ENCODE results near the gene NEB. TPM values are rescaled to one million over a fixed set of nuclear protein-coding genes. Genes with fewer than 3 reads are reported as not detected.

The NEB gene
- polyA plus RNA-seq, 1 of the 3 experiments (the other 2 are of a cell fraction) = 0.02 TPM

- H3K79me2 ChIP-seq (ENCODE audit: insufficient read depth) = no peaks in the 10 kb centered on the region
- no peak for TF ChIP-seq ELF1 (IDR thresholded peaks at IDR 0.05)
- no peaks in the 10 kb centered on the region for H3K27me3 ChIP-seq (ENCODE audit: insufficient read depth)
- ChIA-PET CTCF (interaction anchor here (1.4 kb wide), 1 partner anchor 12 kb away, joined by 3 read pairs; no protein-coding TSS in a partner anchor), POLR2A (no interaction called here)
- WGBS (ENCODE audit: low lambda C conversion rate) = 80% methylated on average over 6 of the region's 7 CpGs
- no peak for DNase-seq
- H3K9me3 ChIP-seq = no peaks in the 10 kb centered on the region
- no peaks in the 10 kb centered on the region for H3K36me3 ChIP-seq (replicated peaks in 1 of 2; ENCODE audit: control insufficient read depth in 1 of 2, insufficient read depth in 2 of 2, low read length in 1 of 2)
- no peak overlapping the region for H3K27ac ChIP-seq (ENCODE audit: low read depth in 2 of 2, low read length in 1 of 2)
- H3K9ac ChIP-seq = no peak overlapping the region
- no peaks in the 10 kb centered on the region for H3F3A ChIP-seq (replicated peaks; ENCODE audit: insufficient read depth)
- no peak overlapping the region for H3K4me3 ChIP-seq (ENCODE audit: low read depth in 2 of 2, low read length in 1 of 2)
- no peak overlapping the region for H2AFZ ChIP-seq (ENCODE audit: low read depth)
- no peaks in the 10 kb centered on the region for H3K9me2 ChIP-seq
- no peak overlapping the region for H3K4me2 ChIP-seq
- no peaks in the 10 kb centered on the region; a peak in 1 of 4 replicates for H3K4me1 ChIP-seq (ENCODE audit: control insufficient read depth in 1 of 2, insufficient read depth in 2 of 2, low read depth in 1 of 2, low read length in 1 of 2)
- H4K20me1 ChIP-seq (ENCODE audit: insufficient read depth) = no peaks in the 10 kb centered on the region
These were observed 200.3 kb downstream of the NEB start for GRCh38 chr2:151534001-151534400.

GRCh38 chr2:151533127-151533526 lies 201.1 kb downstream of the NEB start:
- POLR2A ChIA-PET = no interaction called here

More at GRCh38 chr2:151533127-151533526, 201.1 kb downstream of the NEB start:
- H3K4me1 ChIP-seq (ENCODE audit: control insufficient read depth in 1 of 2, insufficient read depth in 2 of 2, low read depth in 1 of 2, low read length in 1 of 2) = no peaks in the 10 kb centered on the region
- H3K9me2 ChIP-seq = no peaks in the 10 kb centered on the region
- no peaks in the 10 kb centered on the region for H3K27me3 ChIP-seq (ENCODE audit: insufficient read depth)
- no peak overlapping the region for H3K27ac ChIP-seq (ENCODE audit: low read depth in 2 of 2, low read length in 1 of 2)
- no peaks in the 10 kb centered on the region for H3K9me3 ChIP-seq
- no peak overlapping the region for H3K9ac ChIP-seq
- no peaks in the 10 kb centered on the region for H3F3A ChIP-seq (replicated peaks; ENCODE audit: insufficient read depth)
- H2AFZ ChIP-seq (ENCODE audit: low read depth) = no peak overlapping the region
- H4K20me1 ChIP-seq (ENCODE audit: insufficient read depth) = no peaks in the 10 kb centered on the region
- no peak for DNase-seq
- CTCF ChIA-PET = no interaction called here
- no peak overlapping the region for H3K4me3 ChIP-seq (ENCODE audit: low read depth in 2 of 2, low read length in 1 of 2)
- no peak overlapping the region for H3K4me2 ChIP-seq
- H3K79me2 ChIP-seq (ENCODE audit: insufficient read depth) = no peaks in the 10 kb centered on the region
- TF ChIP-seq GABPA (IDR thresholded peaks at IDR 0.05; ENCODE audit: low read depth) = no peak
- TF ChIP-seq, protein P1, sequence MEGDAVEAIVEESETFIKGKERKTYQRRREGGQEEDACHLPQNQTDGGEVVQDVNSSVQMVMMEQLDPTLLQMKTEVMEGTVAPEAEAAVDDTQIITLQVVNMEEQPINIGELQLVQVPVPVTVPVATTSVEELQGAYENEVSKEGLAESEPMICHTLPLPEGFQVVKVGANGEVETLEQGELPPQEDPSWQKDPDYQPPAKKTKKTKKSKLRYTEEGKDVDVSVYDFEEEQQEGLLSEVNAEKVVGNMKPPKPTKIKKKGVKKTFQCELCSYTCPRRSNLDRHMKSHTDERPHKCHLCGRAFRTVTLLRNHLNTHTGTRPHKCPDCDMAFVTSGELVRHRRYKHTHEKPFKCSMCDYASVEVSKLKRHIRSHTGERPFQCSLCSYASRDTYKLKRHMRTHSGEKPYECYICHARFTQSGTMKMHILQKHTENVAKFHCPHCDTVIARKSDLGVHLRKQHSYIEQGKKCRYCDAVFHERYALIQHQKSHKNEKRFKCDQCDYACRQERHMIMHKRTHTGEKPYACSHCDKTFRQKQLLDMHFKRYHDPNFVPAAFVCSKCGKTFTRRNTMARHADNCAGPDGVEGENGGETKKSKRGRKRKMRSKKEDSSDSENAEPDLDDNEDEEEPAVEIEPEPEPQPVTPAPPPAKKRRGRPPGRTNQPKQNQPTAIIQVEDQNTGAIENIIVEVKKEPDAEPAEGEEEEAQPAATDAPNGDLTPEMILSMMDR (IDR thresholded peaks at IDR 0.05) = no peak
- no peak for TF ChIP-seq POLR2AphosphoS5 (IDR thresholded peaks at IDR 0.05; ENCODE audit: low read depth, low read length)
- no peak for TF ChIP-seq MAX (IDR thresholded peaks at IDR 0.05; ENCODE audit: low read depth)
- TF ChIP-seq RFX5 (IDR thresholded peaks at IDR 0.05; ENCODE audit: low read length) = no peak
- TF ChIP-seq EP300 (IDR thresholded peaks at IDR 0.05; ENCODE audit: borderline replicate concordance in 1 of 2, low read depth in 1 of 2, low read length in 1 of 2) = no peak
- no peak for TF ChIP-seq YY1 (IDR thresholded peaks at IDR 0.05; ENCODE audit: low read depth)
- TF ChIP-seq USF2 (IDR thresholded peaks at IDR 0.05; ENCODE audit: borderline replicate concordance, low read depth, low read length) = no peak
- TF ChIP-seq EZH2phosphoT487 (IDR thresholded peaks at IDR 0.05; ENCODE audit: borderline replicate concordance, low read depth) = no peak
- no peak for TF ChIP-seq SIN3A (IDR thresholded peaks at IDR 0.05; ENCODE audit: borderline replicate concordance, low read depth, low read length)
- WGBS (ENCODE audit: low lambda C conversion rate) = 53% methylated on average over 3 of the region's 3 CpGs
- no peaks in the 10 kb centered on the region for H3K36me3 ChIP-seq (replicated peaks in 1 of 2; ENCODE audit: control insufficient read depth in 1 of 2, insufficient read depth in 2 of 2, low read length in 1 of 2)

Measured in SK-N-SH (cell line).